ENCODE measurements around the gene SREK1IP1. TPM values are rescaled to one million over a fixed set of nuclear protein-coding genes. Genes with fewer than 3 reads are reported as not detected.

SREK1IP1 gene
- total RNA-seq, 2 donors from 2014 or later, result 5.3 to 5.7 TPM

- Histone ChIP-seq H3K4me3 (no peak overlapping the region), H3K36me3 (replicated peaks in 1 of 2; ENCODE audit: insufficient read depth in 1 of 2, low read depth in 2 of 2) (no peaks in the 10 kb centered on the region), H3K9me3 (no peaks in the 10 kb centered on the region), H3K27me3 (no peaks in the 10 kb centered on the region), H3K4me1 (no peaks in the 10 kb centered on the region), H3K27ac (no peak overlapping the region)
- whole genome bisulfite sequencing, 2 donors, result 3% methylated on average over 3 of the region's 3 CpGs
- TF ChIP-seq POLR2A (IDR thresholded peaks at IDR 0.05), result no peak
- TF ChIP-seq CTCF (IDR thresholded peaks at IDR 0.05), result peak; percentile 32 to 86 (median 78)
- peak; percentile 77 to 84 (median 80) for DNase-seq
- ATAC-seq, result peak; percentile 72
- intact Hi-C loops (cut with DNase I), result no loop called here
Measured at GRCh38 chr5:64784451-64785025, 16.0 kb upstream of the SREK1IP1 start.

- no peaks in the 10 kb centered on the region for H3K27me3 ChIP-seq
- no peak overlapping the region for H3K4me3 ChIP-seq
- intact Hi-C loops (cut with DNase I), result loop anchor here (5.0 kb wide), 1 partner anchor 133 kb away; no protein-coding TSS in a partner anchor
- peaks cover under 1% of the 10 kb centered on the region for H3K4me1 ChIP-seq
- ATAC-seq (no peak), DNase-seq (no peak)
- H3K9me3 ChIP-seq, result no peaks in the 10 kb centered on the region
- peaks cover 0 to 3% of the 10 kb centered on the region in 2 donors for H3K36me3 ChIP-seq (replicated peaks in 1 of 2; ENCODE audit: insufficient read depth in 1 of 2, low read depth in 2 of 2)
- no peak for TF ChIP-seq POLR2A (IDR thresholded peaks at IDR 0.05)
- no peak for TF ChIP-seq CTCF (IDR thresholded peaks at IDR 0.05)
- H3K27ac ChIP-seq, result no peak overlapping the region
- 70 to 78% methylated on average over 1 of the region's 1 CpG for WGBS, 2 donors
Measured at GRCh38 chr5:64775291-64775690, 6.8 kb upstream of the SREK1IP1 start.

- ATAC-seq (no peak), DNase-seq (no peak)
- intact Hi-C loops (cut with DNase I), result no loop called here
- H3K27ac ChIP-seq, result no peak overlapping the region
- H3K4me3 ChIP-seq, result no peak overlapping the region
- TF ChIP-seq POLR2A (IDR thresholded peaks at IDR 0.05) (no peak), CTCF (IDR thresholded peaks at IDR 0.05) (no peak)
- WGBS, 2 donors, result 72 to 76% methylated on average over 1 of the region's 1 CpG
- H3K9me3 ChIP-seq, result no peaks in the 10 kb centered on the region
- H3K27me3 ChIP-seq, result no peaks in the 10 kb centered on the region
- peaks cover 11% of the 10 kb centered on the region for H3K4me1 ChIP-seq
- H3K36me3 ChIP-seq (replicated peaks in 1 of 2; ENCODE audit: insufficient read depth in 1 of 2, low read depth in 2 of 2), result peaks cover 0 to 3% of the 10 kb centered on the region in 2 donors
Measured at GRCh38 chr5:64773533-64773932, 5.0 kb upstream of the SREK1IP1 start.

- Histone ChIP-seq H3K4me3 (no peak overlapping the region), H3K36me3 (replicated peaks in 1 of 2; ENCODE audit: insufficient read depth in 1 of 2, low read depth in 2 of 2) (peaks cover 0 to 3% of the 10 kb centered on the region in 2 donors), H3K27ac (no peak overlapping the region), H3K27me3 (no peaks in the 10 kb centered on the region), H3K4me1 (peaks cover 19% of the 10 kb centered on the region), H3K9me3 (no peaks in the 10 kb centered on the region)
- intact Hi-C loops (cut with DNase I), result no loop called here
- TF ChIP-seq CTCF (IDR thresholded peaks at IDR 0.05) (no peak), POLR2A (IDR thresholded peaks at IDR 0.05) (no peak)
- ATAC-seq (no peak), DNase-seq (no peak)
- WGBS, 2 donors, result 66 to 71% methylated on average over 4 of the region's 4 CpGs
Measured at GRCh38 chr5:64771736-64772135, 3.2 kb upstream of the SREK1IP1 start.

GRCh38 chr5:64769855-64770254 is 1.4 kb upstream of the SREK1IP1 start:
- H3K27me3 ChIP-seq, result no peaks in the 10 kb centered on the region
- H3K27ac ChIP-seq, result no peak overlapping the region
- intact Hi-C loops (cut with DNase I), result no loop called here
- no peaks in the 10 kb centered on the region for H3K36me3 ChIP-seq (replicated peaks in 1 of 2; ENCODE audit: insufficient read depth in 1 of 2, low read depth in 2 of 2)
- peak overlapping the region in 1 of 2 donors; percentile 92 for H3K4me3 ChIP-seq
- ATAC-seq (no peak), DNase-seq (no peak)
- H3K4me1 ChIP-seq, result peaks cover 33% of the 10 kb centered on the region
- TF ChIP-seq CTCF (IDR thresholded peaks at IDR 0.05) (no peak), POLR2A (IDR thresholded peaks at IDR 0.05) (no peak)
- H3K9me3 ChIP-seq, result no peaks in the 10 kb centered on the region

Data from body of pancreas (tissue), 4 donors.